K562 (cell line): ENCODE measurements around the gene B3GAT3. TPM values are rescaled to one million over a fixed set of nuclear protein-coding genes. Genes with fewer than 3 reads are reported as not detected.
A peak's percentile ranks its signal among the peaks of the same experiment; 100 is the strongest.

Experiments
- CBFB ChIP-seq: sonication (generic); formaldehyde crosslinking; IDR thresholded peaks from 2 replicates; pipeline ENCODE4 v1.4.0; 2020; ENCODE audit warnings: mild to moderate bottlenecking, missing genetic modification reagents
- CCAR2 ChIP-seq: fragments of 200-400 bp; formaldehyde crosslinking; IDR thresholded peaks from 2 replicates; pipeline ENCODE4 v1.6.1; 2017; ENCODE audit warnings: mild to moderate bottlenecking, low read depth, low read length
- CEBPB ChIP-seq: fragments of 450-650 bp; IDR thresholded peaks from 2 replicates; pipeline ENCODE4 v1.6.1; 2016; ENCODE audit warnings: missing genetic modification characterization, missing compliant biosample characterization
- CEBPG ChIP-seq, 3 experiments: fragments of 200-800 bp in 1 of 3; sonication (Bioruptor generic) in 1 of 3; sonication (generic) in 1 of 3; formaldehyde crosslinking in 1 of 3; IDR thresholded peaks in 2 of 3; conservative IDR thresholded peaks in 1 of 3; 2 replicates each; pipeline versions ENCODE4 v1.6.1 to v1.8.0; 2016 to 2022; ENCODE audit warnings: missing compliant biosample characterization in 2 of 3, missing genetic modification characterization in 2 of 3, mild to moderate bottlenecking in 1 of 3, missing genetic modification reagents in 1 of 3
- CREM ChIP-seq: IDR thresholded peaks from 2 replicates; pipeline ENCODE4 v1.6.1; 2014; ENCODE audit warnings: antibody characterized with exemption, low read depth
- FOXK1 ChIP-seq: sonication (generic); formaldehyde crosslinking; IDR thresholded peaks from 2 replicates; pipeline ENCODE4 v1.8.0; 2022; ENCODE audit warnings: missing genetic modification reagents, mild to moderate bottlenecking, borderline replicate concordance
- JUND ChIP-seq, 2 experiments: IDR thresholded peaks; 2 replicates in 1 of 2; 3 replicates in 1 of 2; pipeline ENCODE4 v1.6.1; 2011; ENCODE audit warnings: borderline replicate concordance in 2 of 2, low read depth in 2 of 2, low read length in 2 of 2, improper control_type of control experiment in 1 of 2, missing biosample characterization in 1 of 2, missing genetic modification characterization in 1 of 2, missing genetic modification reagents in 1 of 2
- KAT8 ChIP-seq: fragments of 450-650 bp; IDR thresholded peaks from 2 replicates; pipeline ENCODE4 v1.6.1; 2016; ENCODE audit warnings: low read depth, mild to moderate bottlenecking
- PHF8 ChIP-seq: fragments of 200-600 bp; sonication (generic); IDR thresholded peaks from 2 replicates; pipeline ENCODE4 v1.6.1; 2012; ENCODE audit warnings: mixed run types, mild to moderate bottlenecking, inconsistent platforms, low read length, moderate library complexity, borderline replicate concordance
- POLR3A ChIP-seq: IDR thresholded peaks from 2 replicates; pipeline ENCODE4 v1.6.1; 2011; ENCODE audit warnings: borderline replicate concordance, mild to moderate bottlenecking, moderate library complexity; ENCODE audit not compliant: insufficient read length, insufficient read depth; ENCODE audit errors: extremely low read depth
- THRAP3 ChIP-seq: fragments of 450-650 bp; IDR thresholded peaks from 2 replicates; pipeline ENCODE4 v1.6.1; 2016; ENCODE audit warnings: mild to moderate bottlenecking, inconsistent platforms, borderline replicate concordance
- ZNF239 ChIP-seq: fragments of 250-450 bp; sonication (Bioruptor Pico); IDR thresholded peaks from 2 replicates; pipeline ENCODE4 v1.4.0; 2020; ENCODE audit warnings: mild to moderate bottlenecking
- ZNF76 ChIP-seq: fragments of 250-450 bp; sonication (Bioruptor Pico); IDR thresholded peaks from 2 replicates; pipeline ENCODE4 v1.4.0; 2020; ENCODE audit warnings: mild to moderate bottlenecking, moderate library complexity, borderline replicate concordance
- ZNF766 ChIP-seq: fragments of 200-800 bp; sonication (Bioruptor generic); conservative IDR thresholded peaks from 2 replicates; pipeline ENCODE4 v1.6.1; 2016; ENCODE audit warnings: missing genetic modification characterization, missing compliant biosample characterization
- polyA plus RNA-seq, 8 experiments: library from polyadenylated mRNA; depleted of rRNA in 4 of 8; stranded (reverse) in 5 of 8; unstranded in 3 of 8; fragments of >200 nt; fragmentation: Nextera tagmentation in 2 of 8; fragmentation: Illumina TruSeq in 1 of 8; extraction: Ambion mirVana in 2 of 8; extraction: Trizol in 1 of 8; gene quantifications; 2 replicates each; pipeline versions ENCODE4 v1.2.1 to v1.2.3, GENCODE V29; 2011 to 2014; ENCODE audit warnings: inconsistent platforms in 1 of 8, missing spikeins in 1 of 8
- total RNA-seq, 7 experiments: library from RNA; depleted of rRNA in 6 of 7; stranded (reverse); fragments of >200 nt in 6 of 7; fragmentation: Illumina TruSeq in 2 of 7; extraction: Trizol in 2 of 7; gene quantifications; 2 replicates each; pipeline versions ENCODE4 v1.2.1 to v1.2.3, GENCODE V29; 2011 to 2021; ENCODE audit warnings: low replicate concordance in 1 of 7
- TF ChIP-seq, protein P1 (sequence below): fragments of 200-600 bp; sonication (generic); IDR thresholded peaks from one replicate; pipeline ENCODE4 v1.6.1; 2012; ENCODE audit warnings: mild to moderate bottlenecking, low read depth, low read length, inconsistent platforms

Gene B3GAT3
- total and polyA plus RNA-seq, 9 of the 15 experiments (the other 6 are each of a cell fraction or from before 2014, with no cell fraction given): 0.30 to 64.0 (median 21.4) TPM

DNA sequence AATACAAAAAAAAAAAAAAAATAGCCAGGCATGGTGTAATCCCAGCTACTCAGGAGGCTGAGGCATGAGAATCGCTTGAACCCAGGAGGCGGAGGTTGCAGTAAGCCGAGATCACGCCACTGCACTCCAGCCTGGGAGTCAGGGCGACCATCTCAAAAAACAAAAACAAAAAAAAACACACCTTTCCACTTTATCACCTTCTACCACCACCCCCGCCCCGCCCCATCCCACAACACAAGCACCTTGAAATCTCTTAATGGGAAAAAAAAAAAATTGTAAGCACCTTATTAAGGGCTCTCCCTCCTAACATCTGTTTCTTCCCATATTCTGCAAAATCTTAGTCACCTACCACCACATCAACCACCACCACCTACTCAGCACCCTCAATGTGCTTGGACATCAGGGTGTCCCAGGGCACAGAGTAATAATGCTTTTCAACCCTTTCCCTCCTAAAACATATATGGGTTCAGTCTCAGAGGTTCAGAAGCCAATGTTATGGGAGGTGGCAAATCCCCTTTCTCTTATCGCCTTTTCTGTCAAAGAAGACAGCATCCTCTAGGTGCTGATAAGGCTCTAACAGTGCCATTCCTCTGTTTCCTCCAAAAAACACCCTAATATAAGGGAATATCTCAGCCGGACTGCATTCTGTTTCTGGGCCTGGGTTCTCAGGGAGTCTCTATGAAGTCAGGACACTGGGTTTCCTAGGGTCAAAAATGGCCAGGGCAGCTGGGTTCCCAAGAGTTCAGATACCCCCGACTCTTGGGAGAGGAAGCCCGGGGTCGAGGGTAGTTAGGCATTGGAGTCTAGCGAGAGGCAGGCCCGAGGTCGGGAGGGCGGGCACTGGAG is 30.6 kb upstream of the B3GAT3 start (continued):
- TF ChIP-seq, protein P1, sequence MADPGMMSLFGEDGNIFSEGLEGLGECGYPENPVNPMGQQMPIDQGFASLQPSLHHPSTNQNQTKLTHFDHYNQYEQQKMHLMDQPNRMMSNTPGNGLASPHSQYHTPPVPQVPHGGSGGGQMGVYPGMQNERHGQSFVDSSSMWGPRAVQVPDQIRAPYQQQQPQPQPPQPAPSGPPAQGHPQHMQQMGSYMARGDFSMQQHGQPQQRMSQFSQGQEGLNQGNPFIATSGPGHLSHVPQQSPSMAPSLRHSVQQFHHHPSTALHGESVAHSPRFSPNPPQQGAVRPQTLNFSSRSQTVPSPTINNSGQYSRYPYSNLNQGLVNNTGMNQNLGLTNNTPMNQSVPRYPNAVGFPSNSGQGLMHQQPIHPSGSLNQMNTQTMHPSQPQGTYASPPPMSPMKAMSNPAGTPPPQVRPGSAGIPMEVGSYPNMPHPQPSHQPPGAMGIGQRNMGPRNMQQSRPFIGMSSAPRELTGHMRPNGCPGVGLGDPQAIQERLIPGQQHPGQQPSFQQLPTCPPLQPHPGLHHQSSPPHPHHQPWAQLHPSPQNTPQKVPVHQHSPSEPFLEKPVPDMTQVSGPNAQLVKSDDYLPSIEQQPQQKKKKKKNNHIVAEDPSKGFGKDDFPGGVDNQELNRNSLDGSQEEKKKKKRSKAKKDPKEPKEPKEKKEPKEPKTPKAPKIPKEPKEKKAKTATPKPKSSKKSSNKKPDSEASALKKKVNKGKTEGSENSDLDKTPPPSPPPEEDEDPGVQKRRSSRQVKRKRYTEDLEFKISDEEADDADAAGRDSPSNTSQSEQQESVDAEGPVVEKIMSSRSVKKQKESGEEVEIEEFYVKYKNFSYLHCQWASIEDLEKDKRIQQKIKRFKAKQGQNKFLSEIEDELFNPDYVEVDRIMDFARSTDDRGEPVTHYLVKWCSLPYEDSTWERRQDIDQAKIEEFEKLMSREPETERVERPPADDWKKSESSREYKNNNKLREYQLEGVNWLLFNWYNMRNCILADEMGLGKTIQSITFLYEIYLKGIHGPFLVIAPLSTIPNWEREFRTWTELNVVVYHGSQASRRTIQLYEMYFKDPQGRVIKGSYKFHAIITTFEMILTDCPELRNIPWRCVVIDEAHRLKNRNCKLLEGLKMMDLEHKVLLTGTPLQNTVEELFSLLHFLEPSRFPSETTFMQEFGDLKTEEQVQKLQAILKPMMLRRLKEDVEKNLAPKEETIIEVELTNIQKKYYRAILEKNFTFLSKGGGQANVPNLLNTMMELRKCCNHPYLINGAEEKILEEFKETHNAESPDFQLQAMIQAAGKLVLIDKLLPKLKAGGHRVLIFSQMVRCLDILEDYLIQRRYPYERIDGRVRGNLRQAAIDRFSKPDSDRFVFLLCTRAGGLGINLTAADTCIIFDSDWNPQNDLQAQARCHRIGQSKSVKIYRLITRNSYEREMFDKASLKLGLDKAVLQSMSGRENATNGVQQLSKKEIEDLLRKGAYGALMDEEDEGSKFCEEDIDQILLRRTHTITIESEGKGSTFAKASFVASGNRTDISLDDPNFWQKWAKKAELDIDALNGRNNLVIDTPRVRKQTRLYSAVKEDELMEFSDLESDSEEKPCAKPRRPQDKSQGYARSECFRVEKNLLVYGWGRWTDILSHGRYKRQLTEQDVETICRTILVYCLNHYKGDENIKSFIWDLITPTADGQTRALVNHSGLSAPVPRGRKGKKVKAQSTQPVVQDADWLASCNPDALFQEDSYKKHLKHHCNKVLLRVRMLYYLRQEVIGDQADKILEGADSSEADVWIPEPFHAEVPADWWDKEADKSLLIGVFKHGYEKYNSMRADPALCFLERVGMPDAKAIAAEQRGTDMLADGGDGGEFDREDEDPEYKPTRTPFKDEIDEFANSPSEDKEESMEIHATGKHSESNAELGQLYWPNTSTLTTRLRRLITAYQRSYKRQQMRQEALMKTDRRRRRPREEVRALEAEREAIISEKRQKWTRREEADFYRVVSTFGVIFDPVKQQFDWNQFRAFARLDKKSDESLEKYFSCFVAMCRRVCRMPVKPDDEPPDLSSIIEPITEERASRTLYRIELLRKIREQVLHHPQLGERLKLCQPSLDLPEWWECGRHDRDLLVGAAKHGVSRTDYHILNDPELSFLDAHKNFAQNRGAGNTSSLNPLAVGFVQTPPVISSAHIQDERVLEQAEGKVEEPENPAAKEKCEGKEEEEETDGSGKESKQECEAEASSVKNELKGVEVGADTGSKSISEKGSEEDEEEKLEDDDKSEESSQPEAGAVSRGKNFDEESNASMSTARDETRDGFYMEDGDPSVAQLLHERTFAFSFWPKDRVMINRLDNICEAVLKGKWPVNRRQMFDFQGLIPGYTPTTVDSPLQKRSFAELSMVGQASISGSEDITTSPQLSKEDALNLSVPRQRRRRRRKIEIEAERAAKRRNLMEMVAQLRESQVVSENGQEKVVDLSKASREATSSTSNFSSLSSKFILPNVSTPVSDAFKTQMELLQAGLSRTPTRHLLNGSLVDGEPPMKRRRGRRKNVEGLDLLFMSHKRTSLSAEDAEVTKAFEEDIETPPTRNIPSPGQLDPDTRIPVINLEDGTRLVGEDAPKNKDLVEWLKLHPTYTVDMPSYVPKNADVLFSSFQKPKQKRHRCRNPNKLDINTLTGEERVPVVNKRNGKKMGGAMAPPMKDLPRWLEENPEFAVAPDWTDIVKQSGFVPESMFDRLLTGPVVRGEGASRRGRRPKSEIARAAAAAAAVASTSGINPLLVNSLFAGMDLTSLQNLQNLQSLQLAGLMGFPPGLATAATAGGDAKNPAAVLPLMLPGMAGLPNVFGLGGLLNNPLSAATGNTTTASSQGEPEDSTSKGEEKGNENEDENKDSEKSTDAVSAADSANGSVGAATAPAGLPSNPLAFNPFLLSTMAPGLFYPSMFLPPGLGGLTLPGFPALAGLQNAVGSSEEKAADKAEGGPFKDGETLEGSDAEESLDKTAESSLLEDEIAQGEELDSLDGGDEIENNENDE: no peak
- no peak for TF ChIP-seq JUND (IDR thresholded peaks at IDR 0.05; ENCODE audit: borderline replicate concordance, low read depth, low read length)
- no peak for TF ChIP-seq JUND (tag; IDR thresholded peaks at IDR 0.05; ENCODE audit: borderline replicate concordance, low read depth, low read length)
- TF ChIP-seq PHF8: no peak
- TF ChIP-seq KAT8: no peak
- TF ChIP-seq THRAP3: no peak
- TF ChIP-seq FOXK1 (CRISPR knock-in tag): 0 out of 2 replicates have a peak, but pooled peaks have one; percentile 22
- no peak for TF ChIP-seq ZNF766 (CRISPR knock-in tag)
- no peak for TF ChIP-seq POLR3A
- no peak for TF ChIP-seq CBFB (CRISPR knock-in tag)
- no peak for TF ChIP-seq CEBPB
- TF ChIP-seq CCAR2: no peak
- no peak for TF ChIP-seq CREM
- no peak for TF ChIP-seq CEBPG (CRISPR knock-in tag; IDR thresholded peaks at IDR 0.05)
- no peak for TF ChIP-seq CEBPG (tag; conservative IDR thresholded peaks at IDR 0.05 in 1 of 2, IDR thresholded peaks at IDR 0.05 in 1 of 2)
- no peak for TF ChIP-seq ZNF239 (CRISPR knock-in tag)
- TF ChIP-seq ZNF76 (CRISPR knock-in tag): no peak
